Nephron (organoid): ENCODE measurements around the gene UQCRH.

ENCODE experiments used
- H3K27ac Mint-ChIP-seq, 3 experiments: 2 replicates each; pipeline ENCODE4 v1.8.0; 2020; ENCODE audit warnings: mixed read lengths in 3 of 3, mild to moderate bottlenecking in 2 of 3, moderate library complexity in 1 of 3
- H3K27me3 Mint-ChIP-seq: 2 replicates; pipeline ENCODE4 v1.8.0; 2021; ENCODE audit warnings: low read depth, mild to moderate bottlenecking, moderate library complexity, mixed read lengths
- H3K36me3 Mint-ChIP-seq: 2 replicates; pipeline ENCODE4 v1.8.0; 2020; ENCODE audit warnings: low read depth, mixed read lengths
- H3K4me1 Mint-ChIP-seq: 2 replicates; pipeline ENCODE4 v1.8.0; 2020; ENCODE audit warnings: mixed read lengths
- H3K4me3 Mint-ChIP-seq, 3 experiments: 2 replicates each; pipeline ENCODE4 v1.8.0; 2020; ENCODE audit warnings: mild to moderate bottlenecking in 3 of 3, mixed read lengths in 3 of 3, moderate library complexity in 2 of 3
- H3K9me3 Mint-ChIP-seq: 2 replicates; pipeline ENCODE4 v1.8.0; 2020; ENCODE audit warnings: mixed read lengths
- TF ChIP-seq, protein P1 (sequence below), 3 experiments: fragments of 200-600 bp; sonication (generic); IDR thresholded peaks; one replicate each; pipeline ENCODE4 v1.5.0; 2021; ENCODE audit warnings: antibody characterized with exemption in 3 of 3; ENCODE audit not compliant: unreplicated experiment in 3 of 3

The UQCRH gene

DNA sequence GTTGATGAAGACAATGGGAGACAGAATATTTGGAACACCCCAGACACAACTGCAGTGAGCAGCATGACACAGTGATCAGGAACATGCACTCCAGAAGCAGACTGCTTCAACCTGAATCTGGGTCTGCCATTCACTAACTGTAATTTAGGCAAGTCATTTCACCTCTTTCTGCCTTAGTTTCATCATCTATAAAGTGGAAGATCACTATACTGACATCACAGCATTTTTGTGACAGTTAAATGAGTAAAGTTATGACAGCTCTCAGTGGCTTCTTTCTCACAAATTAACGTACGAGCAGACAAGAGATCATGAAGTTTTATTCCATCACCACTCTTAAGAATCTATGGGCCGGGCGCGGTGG lies 14.4 kb upstream of the UQCRH start:
- no peak overlapping the region for H3K27ac Mint-ChIP-seq
- H3K4me1 Mint-ChIP-seq, result peaks cover 21% of the 10 kb centered on the region
- no peaks in the 10 kb centered on the region for H3K27me3 Mint-ChIP-seq
- no peaks in the 10 kb centered on the region for H3K9me3 Mint-ChIP-seq
- TF ChIP-seq, protein P1, sequence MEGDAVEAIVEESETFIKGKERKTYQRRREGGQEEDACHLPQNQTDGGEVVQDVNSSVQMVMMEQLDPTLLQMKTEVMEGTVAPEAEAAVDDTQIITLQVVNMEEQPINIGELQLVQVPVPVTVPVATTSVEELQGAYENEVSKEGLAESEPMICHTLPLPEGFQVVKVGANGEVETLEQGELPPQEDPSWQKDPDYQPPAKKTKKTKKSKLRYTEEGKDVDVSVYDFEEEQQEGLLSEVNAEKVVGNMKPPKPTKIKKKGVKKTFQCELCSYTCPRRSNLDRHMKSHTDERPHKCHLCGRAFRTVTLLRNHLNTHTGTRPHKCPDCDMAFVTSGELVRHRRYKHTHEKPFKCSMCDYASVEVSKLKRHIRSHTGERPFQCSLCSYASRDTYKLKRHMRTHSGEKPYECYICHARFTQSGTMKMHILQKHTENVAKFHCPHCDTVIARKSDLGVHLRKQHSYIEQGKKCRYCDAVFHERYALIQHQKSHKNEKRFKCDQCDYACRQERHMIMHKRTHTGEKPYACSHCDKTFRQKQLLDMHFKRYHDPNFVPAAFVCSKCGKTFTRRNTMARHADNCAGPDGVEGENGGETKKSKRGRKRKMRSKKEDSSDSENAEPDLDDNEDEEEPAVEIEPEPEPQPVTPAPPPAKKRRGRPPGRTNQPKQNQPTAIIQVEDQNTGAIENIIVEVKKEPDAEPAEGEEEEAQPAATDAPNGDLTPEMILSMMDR (IDR thresholded peaks at IDR 0.05; ENCODE audit: unreplicated experiment in 3 of 3), result no peak
- no peak overlapping the region for H3K4me3 Mint-ChIP-seq
- peaks cover 54% of the 10 kb centered on the region for H3K36me3 Mint-ChIP-seq

DNA sequence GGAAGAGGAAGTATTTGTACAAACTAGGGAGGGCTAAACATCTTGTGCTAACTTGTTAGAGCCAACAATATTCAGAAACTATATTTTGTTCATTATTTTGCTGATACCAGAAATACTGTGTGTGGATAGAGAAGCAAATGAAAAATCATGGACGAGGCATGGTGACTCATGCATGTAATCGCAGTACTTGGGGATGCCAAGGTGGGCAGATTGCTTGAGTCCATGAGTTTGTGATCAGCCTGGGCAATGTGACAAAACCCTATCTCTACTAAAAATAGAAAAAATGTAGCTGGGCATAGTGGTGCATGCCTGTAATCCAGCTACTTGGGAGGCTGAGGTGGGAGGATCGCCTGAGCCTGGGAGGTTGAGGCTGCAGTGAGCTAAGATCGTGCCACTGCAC lies 13.5 kb upstream of the UQCRH start:
- Mint-ChIP-seq H3K4me1 (peaks cover 14% of the 10 kb centered on the region), H3K27ac (no peak overlapping the region), H3K9me3 (no peaks in the 10 kb centered on the region), H3K36me3 (peaks cover 49% of the 10 kb centered on the region), H3K27me3 (no peaks in the 10 kb centered on the region), H3K4me3 (no peak overlapping the region)
- TF ChIP-seq, protein P1 (IDR thresholded peaks at IDR 0.05; ENCODE audit: unreplicated experiment in 3 of 3), result no peak

DNA sequence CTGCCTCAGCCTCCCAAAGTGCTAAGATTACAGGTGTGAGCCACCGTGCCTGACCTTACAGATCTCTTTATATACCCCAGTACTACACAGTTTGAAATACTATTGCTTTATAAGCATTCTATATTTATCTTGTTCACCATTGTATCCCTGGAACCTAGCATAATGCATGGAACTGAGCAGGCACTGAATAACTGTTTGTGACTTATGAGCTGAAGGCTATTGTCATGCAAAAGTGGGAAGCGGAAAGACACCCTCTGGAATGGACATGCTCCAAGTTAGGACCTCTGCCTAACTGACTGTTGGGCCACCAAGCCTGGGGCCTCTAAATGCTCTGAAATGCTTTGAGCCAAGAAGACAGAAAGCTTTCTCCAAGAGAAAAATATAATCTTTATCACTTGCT lies 8.2 kb upstream of the UQCRH start:
- no peaks in the 10 kb centered on the region for H3K9me3 Mint-ChIP-seq
- H3K4me3 Mint-ChIP-seq, result no peak overlapping the region
- peaks cover 50% of the 10 kb centered on the region for H3K36me3 Mint-ChIP-seq
- H3K27ac Mint-ChIP-seq, result no peak overlapping the region
- TF ChIP-seq, protein P1 (IDR thresholded peaks at IDR 0.05; ENCODE audit: unreplicated experiment in 3 of 3), result no peak
- H3K4me1 Mint-ChIP-seq, result peaks cover 15% of the 10 kb centered on the region
- no peaks in the 10 kb centered on the region for H3K27me3 Mint-ChIP-seq

DNA sequence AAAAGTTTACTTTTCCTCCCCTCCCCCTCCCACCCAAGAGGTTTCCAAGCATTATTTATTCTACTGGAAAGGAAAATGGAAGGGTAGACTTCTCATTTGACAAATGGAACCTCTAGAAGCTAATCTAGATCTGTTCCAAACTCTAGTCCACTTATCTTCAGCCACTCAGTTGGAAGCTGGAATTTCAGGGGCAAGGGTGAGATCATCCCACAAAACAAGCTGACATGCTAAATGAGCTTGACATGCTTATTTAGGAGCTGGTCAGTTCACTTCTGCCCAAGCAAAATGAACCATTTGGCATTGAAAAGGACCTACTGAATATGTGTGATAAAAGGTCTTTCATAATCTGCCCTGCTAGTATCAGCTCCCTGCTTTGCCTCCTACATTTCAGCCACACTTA lies 5.1 kb upstream of the UQCRH start:
- Mint-ChIP-seq H3K27ac (peak overlapping the region in 1 of 3 experiments; percentile 54), H3K4me3 (no peak overlapping the region), H3K4me1 (peaks cover 28% of the 10 kb centered on the region), H3K36me3 (peaks cover 40% of the 10 kb centered on the region), H3K27me3 (no peaks in the 10 kb centered on the region), H3K9me3 (no peaks in the 10 kb centered on the region)
- TF ChIP-seq, protein P1 (IDR thresholded peaks at IDR 0.05; ENCODE audit: unreplicated experiment in 3 of 3), result no peak

DNA sequence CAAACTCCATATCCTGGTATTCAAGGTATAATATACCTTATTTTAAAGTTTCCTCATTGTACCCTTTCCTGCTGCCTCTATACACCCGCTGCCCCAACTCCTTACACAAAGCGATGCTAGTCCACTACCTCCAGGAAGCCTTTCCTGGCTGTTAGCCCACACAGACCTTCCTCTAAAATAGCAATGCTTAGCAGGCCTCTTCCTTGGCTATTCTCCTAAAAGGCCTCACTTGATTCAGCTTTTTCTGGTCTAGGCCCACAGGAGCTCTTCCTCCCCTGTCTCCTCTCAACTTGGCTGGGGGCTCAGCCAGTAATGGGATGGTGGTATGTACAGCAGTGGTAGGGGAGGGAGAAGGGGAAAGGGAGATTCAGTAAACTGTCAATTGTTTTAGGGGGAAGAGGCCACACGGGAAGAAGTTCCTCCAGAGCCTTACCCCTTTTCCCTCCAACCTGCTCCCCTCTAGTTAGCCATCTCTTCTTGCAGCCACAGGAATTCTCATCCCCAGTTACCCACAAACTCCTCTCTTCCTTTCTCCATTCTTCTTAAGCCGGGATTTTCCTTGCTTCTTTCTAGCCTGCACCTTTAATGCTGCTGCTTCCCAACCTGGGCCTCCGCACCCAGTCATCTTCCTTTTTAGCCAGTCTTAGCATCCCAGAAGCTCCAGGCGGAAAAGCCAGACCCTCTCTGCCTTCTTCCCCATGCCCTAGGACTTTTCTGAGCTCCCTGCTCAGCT lies 2.7 kb upstream of the UQCRH start:
- no peaks in the 10 kb centered on the region for H3K9me3 Mint-ChIP-seq
- TF ChIP-seq, protein P1 (IDR thresholded peaks at IDR 0.05; ENCODE audit: unreplicated experiment in 3 of 3), result no peak
- H3K27ac Mint-ChIP-seq, result peak overlapping the region; percentile 100
- H3K4me1 Mint-ChIP-seq, result peaks cover 33% of the 10 kb centered on the region
- H3K4me3 Mint-ChIP-seq, result peak overlapping the region; percentile 98 to 99 (median 99)
- H3K36me3 Mint-ChIP-seq, result peaks cover 30% of the 10 kb centered on the region
- no peaks in the 10 kb centered on the region for H3K27me3 Mint-ChIP-seq

DNA sequence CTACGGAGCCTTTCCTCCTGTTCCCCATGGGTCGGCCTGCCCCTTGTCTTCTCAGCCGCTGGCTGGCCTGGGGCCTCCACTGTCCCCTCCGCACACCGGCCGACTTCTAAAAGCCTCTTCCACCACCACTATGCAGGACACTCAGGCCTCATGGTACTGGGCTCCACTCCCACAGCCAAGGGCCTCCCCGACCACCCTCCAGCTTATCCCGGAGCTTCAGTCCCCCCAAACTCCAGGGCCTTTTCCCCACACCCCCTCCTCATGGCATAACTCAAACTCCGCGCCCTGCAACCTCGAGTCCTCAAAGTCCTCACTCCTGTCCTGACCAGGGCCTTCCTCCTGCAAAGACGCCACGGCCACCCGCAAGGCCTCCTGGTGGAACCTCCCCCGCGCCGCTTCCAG lies 2.1 kb upstream of the UQCRH start:
- TF ChIP-seq, protein P1 (IDR thresholded peaks at IDR 0.05; ENCODE audit: unreplicated experiment in 3 of 3), result no peak
- Mint-ChIP-seq H3K4me1 (peaks cover 38% of the 10 kb centered on the region), H3K4me3 (peak overlapping the region; percentile 98 to 99 (median 99)), H3K27me3 (no peaks in the 10 kb centered on the region), H3K9me3 (no peaks in the 10 kb centered on the region), H3K27ac (peak overlapping the region; percentile 100), H3K36me3 (peaks cover 25% of the 10 kb centered on the region)
